ENCODE data around the gene MAP2K5. TPM values are rescaled to one million over a fixed set of nuclear protein-coding genes. Genes with fewer than 3 reads are reported as not detected.

The MAP2K5 gene
- total RNA-seq, 2 experiments from 2014 or later = 22.2 to 27.9 TPM

DNA sequence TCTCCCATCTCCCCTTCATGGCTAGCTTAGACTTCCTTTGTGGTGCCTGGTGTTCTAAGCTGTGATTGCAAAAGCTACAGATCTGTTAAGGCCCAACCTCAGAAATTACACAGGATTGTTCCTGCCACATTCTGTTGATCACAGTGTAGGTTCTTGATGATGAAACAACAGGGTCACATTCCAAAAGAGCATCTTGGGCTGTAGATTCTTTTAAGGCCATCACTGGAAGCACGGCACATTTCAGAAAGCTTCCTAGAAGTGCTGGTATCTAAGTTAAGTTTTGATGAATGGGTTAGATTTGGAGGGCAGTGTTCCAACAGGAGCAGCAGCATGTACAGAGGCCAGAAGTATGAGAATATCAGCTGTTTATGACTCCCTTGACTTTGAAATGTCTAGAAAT lies 175.3 kb downstream of the MAP2K5 start:
- no peak for TF ChIP-seq CTCF (IDR thresholded peaks at IDR 0.05)
- Histone ChIP-seq H3K9me3 (ENCODE audit: control insufficient read depth in 1 of 2, insufficient read depth in 1 of 2, low read length in 2 of 2) (no peaks in the 10 kb centered on the region), H3K27ac (ENCODE audit: low read depth in 1 of 2, low read length in 2 of 2) (no peak overlapping the region), H3K27me3 (ENCODE audit: control insufficient read depth in 1 of 2, insufficient read depth in 2 of 2, low read length in 2 of 2) (no peaks in the 10 kb centered on the region), H3K4me1 (ENCODE audit: insufficient read depth, low read length) (no peaks in the 10 kb centered on the region), H3K36me3 (ENCODE audit: insufficient read depth, low read length) (no peaks in the 10 kb centered on the region), H3K4me3 (ENCODE audit: low read length) (no peak overlapping the region)
- H3K4me3 Mint-ChIP-seq = no peak overlapping the region
- CTCF ChIA-PET = no interaction called here
- no peak overlapping the region for H3K27ac Mint-ChIP-seq
- intact Hi-C loops (cut with DNase I, micrococcal nuclease) = no loop called here
- ATAC-seq (ENCODE audit: poor library complexity) (no peak), DNase-seq (no peak)
- POLR2A ChIA-PET = no interaction called here
- H3K36me3 Mint-ChIP-seq (ENCODE audit: low read depth) = peaks cover 15% of the 10 kb centered on the region
- H3K4me1 Mint-ChIP-seq (ENCODE audit: low read depth) = peaks cover 4% of the 10 kb centered on the region
- H3K27me3 Mint-ChIP-seq = no peaks in the 10 kb centered on the region
- H3K9me3 Mint-ChIP-seq = no peaks in the 10 kb centered on the region

DNA sequence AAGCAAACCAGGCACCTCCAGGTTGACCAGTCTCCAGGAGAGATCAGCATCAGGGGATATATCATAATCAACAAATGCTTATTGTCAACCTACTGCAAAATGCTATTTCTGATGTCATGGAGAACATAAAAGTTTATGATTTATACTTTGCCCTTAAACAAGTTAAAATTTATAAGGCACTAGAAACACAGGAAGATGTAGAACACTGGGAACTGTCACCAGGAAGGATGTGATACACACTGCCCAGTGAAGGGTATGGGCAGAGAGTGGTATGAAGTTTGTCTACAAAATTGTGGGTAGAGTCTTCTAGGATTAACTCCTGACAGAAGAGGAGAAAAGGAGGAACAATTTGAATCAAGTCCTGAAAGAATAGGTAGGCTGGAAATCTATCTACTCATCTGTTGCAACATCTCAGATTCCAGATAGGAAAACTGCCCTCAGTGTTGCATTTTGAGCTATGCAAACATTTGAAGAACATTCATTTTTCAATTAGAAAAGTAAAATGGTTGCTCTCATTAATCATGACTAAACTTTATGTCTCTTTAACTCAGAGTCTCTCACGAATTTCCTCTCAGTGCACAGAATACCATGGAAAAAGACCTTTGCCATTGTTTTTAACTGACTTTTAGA lies 176.9 kb downstream of the MAP2K5 start:
- TF ChIP-seq CTCF (IDR thresholded peaks at IDR 0.05) = no peak
- Mint-ChIP-seq H3K4me1 (ENCODE audit: low read depth) (peaks cover 7% of the 10 kb centered on the region), H3K9me3 (no peaks in the 10 kb centered on the region), H3K4me3 (no peak overlapping the region), H3K27ac (no peak overlapping the region), H3K27me3 (no peaks in the 10 kb centered on the region), H3K36me3 (ENCODE audit: low read depth) (peaks cover 10% of the 10 kb centered on the region)
- Histone ChIP-seq H3K27me3 (ENCODE audit: control insufficient read depth in 1 of 2, insufficient read depth in 2 of 2, low read length in 2 of 2) (no peaks in the 10 kb centered on the region), H3K36me3 (ENCODE audit: insufficient read depth, low read length) (no peaks in the 10 kb centered on the region), H3K4me1 (ENCODE audit: insufficient read depth, low read length) (no peaks in the 10 kb centered on the region), H3K9me3 (ENCODE audit: control insufficient read depth in 1 of 2, insufficient read depth in 1 of 2, low read length in 2 of 2) (no peaks in the 10 kb centered on the region), H3K27ac (ENCODE audit: low read depth in 1 of 2, low read length in 2 of 2) (no peak overlapping the region), H3K4me3 (ENCODE audit: low read length) (no peak overlapping the region)
- ChIA-PET CTCF (no interaction called here), POLR2A (interaction anchor here (0.6 kb wide), 1 partner anchor 27 kb away, joined by 3 read pairs; no protein-coding TSS in a partner anchor)
- intact Hi-C loops (cut with DNase I, micrococcal nuclease) = no loop called here
- ATAC-seq (ENCODE audit: poor library complexity) = no peak
- no peak for DNase-seq

GRCh38 chr15:67720556-67721175 lies 178.2 kb downstream of the MAP2K5 start:
- Histone ChIP-seq H3K9me3 (ENCODE audit: control insufficient read depth in 1 of 2, insufficient read depth in 1 of 2, low read length in 2 of 2) (no peaks in the 10 kb centered on the region), H3K4me1 (ENCODE audit: insufficient read depth, low read length) (no peaks in the 10 kb centered on the region), H3K4me3 (ENCODE audit: low read length) (no peak overlapping the region), H3K27ac (ENCODE audit: low read depth in 1 of 2, low read length in 2 of 2) (no peak overlapping the region), H3K36me3 (ENCODE audit: insufficient read depth, low read length) (no peaks in the 10 kb centered on the region), H3K27me3 (ENCODE audit: control insufficient read depth in 1 of 2, insufficient read depth in 2 of 2, low read length in 2 of 2) (no peaks in the 10 kb centered on the region)
- H3K4me1 Mint-ChIP-seq (ENCODE audit: low read depth) = peaks cover 14% of the 10 kb centered on the region
- H3K36me3 Mint-ChIP-seq (ENCODE audit: low read depth) = peaks cover 10% of the 10 kb centered on the region
- TF ChIP-seq CTCF (IDR thresholded peaks at IDR 0.05) = no peak
- ChIA-PET POLR2A (no interaction called here), CTCF (interaction anchor here (0.5 kb wide), 1 partner anchor 244 kb away, joined by 4 read pairs; no protein-coding TSS in a partner anchor)
- no peaks in the 10 kb centered on the region for H3K9me3 Mint-ChIP-seq
- H3K27me3 Mint-ChIP-seq = no peaks in the 10 kb centered on the region
- intact Hi-C loops (cut with DNase I, micrococcal nuclease) = no loop called here
- H3K27ac Mint-ChIP-seq = no peak overlapping the region
- no peak for DNase-seq
- no peak for ATAC-seq (ENCODE audit: poor library complexity)
- no peak overlapping the region for H3K4me3 Mint-ChIP-seq

Data from CD4-positive, alpha-beta T cell (primary cell).